Measurements from ENCODE around the gene TRIM71.
"Not testable (repeated sequence)": the region's sequence is repeated elsewhere in the genome, so short reads cannot be mapped to it uniquely, and the experiment has no call there.

The TRIM71 gene

GRCh38 chr3:32844322-32844654 is 26.5 kb downstream of the TRIM71 start:
- no peak for DNase-seq

GRCh38 chr3:32844914-32845313 is 27.1 kb downstream of the TRIM71 start:
- DNase-seq, result no peak

GRCh38 chr3:32845546-32845945 is 27.7 kb downstream of the TRIM71 start:
- not testable (repeated sequence) for DNase-seq

- DNase-seq, result not testable (repeated sequence)
Measured at GRCh38 chr3:32847045-32847444, 29.2 kb downstream of the TRIM71 start.

- no peak for DNase-seq
Measured at GRCh38 chr3:32847528-32847927, 29.7 kb downstream of the TRIM71 start.

GRCh38 chr3:32848215-32848614 is 30.4 kb downstream of the TRIM71 start:
- no peak for DNase-seq

- DNase-seq, result no peak
Measured at GRCh38 chr3:32849046-32849445, 31.2 kb downstream of the TRIM71 start.

GRCh38 chr3:32850226-32850625 is 32.4 kb downstream of the TRIM71 start:
- DNase-seq, result no peak

GRCh38 chr3:32850636-32851035 is 32.8 kb downstream of the TRIM71 start:
- DNase-seq, result no peak

GRCh38 chr3:32852146-32852545 is 34.3 kb downstream of the TRIM71 start:
- no peak for DNase-seq

- DNase-seq, result no peak
Measured at GRCh38 chr3:32855350-32855953, 37.7 kb downstream of the TRIM71 start.

- DNase-seq, result no peak
Measured at GRCh38 chr3:32856355-32856889, 38.6 kb downstream of the TRIM71 start.

- DNase-seq, result no peak
Measured at GRCh38 chr3:32856901-32857507, 39.2 kb downstream of the TRIM71 start.

GRCh38 chr3:32857921-32858320 is 40.1 kb downstream of the TRIM71 start:
- no peak for DNase-seq

- no peak for DNase-seq
Measured at GRCh38 chr3:32859604-32860237, 41.9 kb downstream of the TRIM71 start.

- no peak for DNase-seq
Measured at GRCh38 chr3:32860499-32860898, 42.7 kb downstream of the TRIM71 start.

- DNase-seq, result no peak
Measured at GRCh38 chr3:32861681-32862080, 43.9 kb downstream of the TRIM71 start.

GRCh38 chr3:32862247-32862935 is 44.6 kb downstream of the TRIM71 start:
- no peak for DNase-seq

GRCh38 chr3:32862936-32863487 is 45.2 kb downstream of the TRIM71 start:
- DNase-seq, result no peak

- no peak for DNase-seq
Measured at GRCh38 chr3:32865383-32865782, 47.6 kb downstream of the TRIM71 start.

GRCh38 chr3:32866533-32866932 is 48.7 kb downstream of the TRIM71 start:
- no peak for DNase-seq

- DNase-seq, result no peak
Measured at GRCh38 chr3:32867954-32868353, 50.2 kb downstream of the TRIM71 start.

- no peak for DNase-seq
Measured at GRCh38 chr3:32868719-32869512, 51.1 kb downstream of the TRIM71 start.

Measured in NCI-H510A (cell line).